Measurements from ENCODE around the gene DVL2. TPM values are rescaled to one million over a fixed set of nuclear protein-coding genes. Genes with fewer than 3 reads are reported as not detected.
A peak's percentile ranks its signal among the peaks of the same experiment; 100 is the strongest.

Gene DVL2
- total and polyA plus RNA-seq, 11 donors, result 13.0 to 28.6 (median 17.2) TPM

DNA sequence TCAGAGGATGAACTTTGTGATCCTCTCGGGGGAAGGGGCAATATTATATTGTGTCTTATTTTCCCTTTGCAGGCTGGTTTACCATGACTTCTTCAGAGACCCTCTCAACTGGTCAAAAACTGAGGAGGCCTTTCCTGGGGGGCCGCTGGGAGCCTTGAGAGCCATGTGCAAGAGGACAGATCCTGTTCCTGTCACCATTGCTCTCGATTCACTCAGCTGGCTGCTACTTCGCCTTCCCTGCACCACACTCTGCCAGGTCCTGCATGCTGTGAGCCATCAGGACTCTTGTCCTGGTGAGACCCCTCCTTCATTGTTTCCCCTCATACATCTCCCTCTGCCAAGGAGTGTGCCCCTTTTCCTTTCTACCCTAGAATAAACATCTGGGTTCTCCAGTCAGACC is 20.2 kb upstream of the DVL2 start:
- DNase-seq (no peak), ATAC-seq (no peak)
- peaks cover 8 to 29% (median 23%) of the 10 kb centered on the region in 12 donors for H3K4me1 ChIP-seq
- WGBS, 4 donors, result 87 to 94% (median 89%) methylated on average over 4 of the region's 4 CpGs
- TF ChIP-seq POLR2A (IDR thresholded peaks at IDR 0.05) (no peak), CTCF (IDR thresholded peaks at IDR 0.05) (no peak)
- H3K27ac ChIP-seq, result no peak overlapping the region
- H3K4me3 ChIP-seq, result no peak overlapping the region
- no peaks in the 10 kb centered on the region for H3K9me3 ChIP-seq
- intact Hi-C loops (cut with DNase I), result loop anchor here in 2 of 10 donors (5.0 to 10.0 kb wide), 2 partner anchors 53 to 320 kb away; partner anchors contain the start of genes CD68 (in 1 of the 2) and EIF5A (in 1 of the 2)
- peaks cover 0 to 62% (median 54%) of the 10 kb centered on the region in 9 donors for H3K36me3 ChIP-seq
- no peaks in the 10 kb centered on the region for H3K27me3 ChIP-seq

DNA sequence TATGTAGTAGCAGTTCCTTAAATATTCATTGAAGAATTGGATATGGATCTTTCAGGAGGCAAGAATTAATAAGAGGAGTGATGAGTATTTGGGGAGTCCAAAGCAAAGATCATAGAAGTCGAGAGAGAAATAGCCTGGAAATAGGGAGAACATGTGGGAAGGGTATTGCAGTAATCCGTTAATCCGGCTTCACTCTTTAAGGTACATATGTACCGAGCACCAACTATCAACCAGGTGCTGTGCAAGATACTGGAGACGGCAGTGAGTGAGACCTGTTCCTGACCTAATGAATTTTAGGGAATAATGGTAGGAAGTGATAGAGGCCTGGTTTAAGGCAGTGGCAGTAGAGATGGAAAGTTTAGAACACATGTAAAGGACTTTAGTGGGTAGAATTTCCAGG is 18.8 kb upstream of the DVL2 start:
- H3K36me3 ChIP-seq, result peaks cover 0 to 48% (median 41%) of the 10 kb centered on the region in 9 donors
- ATAC-seq (no peak), DNase-seq (no peak)
- intact Hi-C loops (cut with DNase I), result loop anchor here in 4 of 10 donors (2.0 to 10.0 kb wide), 3 partner anchors 54 to 322 kb away; partner anchors contain the start of genes EIF5A (in 3 of the 4) and CD68 (in 1 of the 4)
- H3K27ac ChIP-seq, result peak overlapping the region; percentile 96 to 100 (median 99)
- no peaks in the 10 kb centered on the region for H3K9me3 ChIP-seq
- H3K27me3 ChIP-seq, result no peaks in the 10 kb centered on the region
- 73 to 79% (median 75%) methylated on average over 5 of the region's 5 CpGs for WGBS, 4 donors
- peak overlapping the region; percentile 57 to 100 (median 94) for H3K4me3 ChIP-seq
- TF ChIP-seq CTCF (IDR thresholded peaks at IDR 0.05) (no peak), POLR2A (IDR thresholded peaks at IDR 0.05) (no peak)
- peaks cover 8 to 42% (median 37%) of the 10 kb centered on the region in 12 donors for H3K4me1 ChIP-seq

DNA sequence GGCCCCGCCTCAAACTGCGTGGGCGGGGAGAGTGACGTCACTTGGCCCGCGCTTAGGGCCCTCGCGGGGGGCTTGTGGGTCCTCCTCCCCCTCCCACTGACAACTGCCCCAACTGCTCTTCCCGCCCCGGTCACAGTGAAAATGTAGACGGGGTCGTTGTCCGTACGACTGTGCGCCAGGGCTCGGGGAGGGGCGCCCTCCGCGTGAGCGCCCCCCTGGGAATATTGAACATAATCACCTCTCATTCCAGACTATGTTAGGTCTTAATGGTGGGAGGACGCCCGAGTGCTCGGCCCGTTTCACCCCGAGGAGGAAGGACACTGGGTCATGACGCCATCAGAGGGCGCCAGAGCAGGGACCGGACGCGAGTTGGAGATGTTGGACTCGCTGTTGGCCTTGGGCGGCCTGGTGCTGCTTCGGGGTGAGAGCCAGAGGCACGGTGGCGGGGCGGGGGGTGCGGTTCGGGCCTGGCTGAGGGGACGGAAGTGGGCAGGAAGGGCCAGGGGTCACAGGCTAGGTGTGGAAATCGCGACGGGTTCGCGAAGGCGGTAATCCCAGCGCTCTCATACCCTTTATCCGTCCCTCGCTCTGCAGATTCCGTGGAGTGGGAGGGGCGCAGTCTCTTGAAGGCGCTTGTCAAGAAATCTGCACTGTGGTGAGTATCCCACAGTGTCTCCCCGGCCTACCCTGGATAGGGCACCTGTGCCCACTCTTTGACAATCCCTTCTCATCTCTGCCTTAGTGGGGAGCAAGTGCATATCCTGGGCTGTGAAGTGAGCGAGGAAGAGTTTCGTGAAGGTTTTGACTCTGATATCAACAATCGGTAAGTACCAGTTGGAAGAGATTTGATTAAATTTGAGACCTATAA is 18.1 kb upstream of the DVL2 start, which contains the start of gene ELP5:
TSS of gene ELP5 (plus strand) at position 40 of the 868 bp plus-strand sequence. CDS start at position 376, 336 bp downstream.
- intact Hi-C loops (cut with DNase I), result loop anchor here in 5 of 10 donors (1.0 to 10.0 kb wide), 5 partner anchors 13 to 322 kb away; partner anchors contain the start of genes EIF5A (in 3 of the 5), CD68 (in 1 of the 5), PHF23 (in 1 of the 5) and SLC2A4 (in 1 of the 5)
- TF ChIP-seq CTCF (IDR thresholded peaks at IDR 0.05), result peak in 8 of 12 donors; percentile 26 to 58 (median 40)
- TF ChIP-seq POLR2A (IDR thresholded peaks at IDR 0.05), result peak in 1 of 2 donors; percentile 42
- H3K27ac ChIP-seq, result peak within 1 kb of the TSS; percentile 96 to 100 (median 99)
- H3K4me1 ChIP-seq, result peaks cover 8 to 46% (median 37%) of the 10 kb centered on the region in 12 donors
- ATAC-seq (peak; percentile 72 to 86 (median 82)), DNase-seq (peak; percentile 95 to 98 (median 96))
- H3K36me3 ChIP-seq, result peaks cover 0 to 41% (median 34%) of the 10 kb centered on the region in 9 donors
- WGBS, 4 donors, result 1 to 2% (median 1%) methylated on average over 47 to 55 of the region's 55 CpGs
- H3K9me3 ChIP-seq, result no peaks in the 10 kb centered on the region
- H3K4me3 ChIP-seq, result peak within 1 kb of the TSS; percentile 57 to 100 (median 94)
- H3K27me3 ChIP-seq, result no peaks in the 10 kb centered on the region

All from heart left ventricle (tissue), 16 donors.